IPS-NIHi7 (cell line): Measurements from ENCODE around the gene ACADVL.

Source experiments
- DNase-seq: peaks from one replicate; pipeline ENCODE4 v3.0.0; 2012; ENCODE audit warnings: mixed read lengths; ENCODE audit errors: extremely low spot score

Gene ACADVL

DNA sequence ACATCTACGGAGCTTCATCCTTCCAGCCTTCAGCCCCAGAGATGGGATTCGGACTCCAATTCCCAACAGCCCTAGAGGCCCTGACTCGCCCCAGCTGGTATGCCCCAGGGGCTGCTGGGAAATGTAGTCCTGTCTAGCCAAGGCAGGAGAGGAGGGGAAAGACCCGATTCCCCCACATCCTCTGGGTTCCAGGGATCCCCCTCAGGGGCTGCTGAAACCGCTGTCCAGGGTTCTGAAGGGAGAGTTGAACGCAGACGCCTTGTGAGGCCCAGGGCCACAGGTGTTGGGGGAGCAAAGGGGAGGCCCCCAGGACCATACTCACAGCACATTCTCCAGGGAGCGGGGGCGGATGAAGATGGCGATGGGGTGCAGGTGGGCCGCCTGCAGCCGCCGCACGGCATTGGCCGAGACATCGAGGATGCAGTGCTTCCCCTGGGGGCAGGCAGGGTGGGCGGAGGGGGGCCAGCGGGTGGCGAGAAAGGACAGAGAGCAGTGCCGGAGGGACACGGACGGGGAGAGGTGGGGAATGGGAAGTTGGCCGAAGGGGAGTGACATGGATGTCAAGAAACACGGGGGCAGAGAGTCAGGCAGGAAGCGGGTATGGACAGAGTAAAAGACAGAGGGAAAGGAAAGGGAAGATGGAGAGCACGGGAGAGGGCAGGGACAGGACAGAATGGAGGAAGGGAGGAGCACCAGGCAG lies 28.0 kb upstream of the ACADVL start:
- peak; percentile 82 for DNase-seq

DNA sequence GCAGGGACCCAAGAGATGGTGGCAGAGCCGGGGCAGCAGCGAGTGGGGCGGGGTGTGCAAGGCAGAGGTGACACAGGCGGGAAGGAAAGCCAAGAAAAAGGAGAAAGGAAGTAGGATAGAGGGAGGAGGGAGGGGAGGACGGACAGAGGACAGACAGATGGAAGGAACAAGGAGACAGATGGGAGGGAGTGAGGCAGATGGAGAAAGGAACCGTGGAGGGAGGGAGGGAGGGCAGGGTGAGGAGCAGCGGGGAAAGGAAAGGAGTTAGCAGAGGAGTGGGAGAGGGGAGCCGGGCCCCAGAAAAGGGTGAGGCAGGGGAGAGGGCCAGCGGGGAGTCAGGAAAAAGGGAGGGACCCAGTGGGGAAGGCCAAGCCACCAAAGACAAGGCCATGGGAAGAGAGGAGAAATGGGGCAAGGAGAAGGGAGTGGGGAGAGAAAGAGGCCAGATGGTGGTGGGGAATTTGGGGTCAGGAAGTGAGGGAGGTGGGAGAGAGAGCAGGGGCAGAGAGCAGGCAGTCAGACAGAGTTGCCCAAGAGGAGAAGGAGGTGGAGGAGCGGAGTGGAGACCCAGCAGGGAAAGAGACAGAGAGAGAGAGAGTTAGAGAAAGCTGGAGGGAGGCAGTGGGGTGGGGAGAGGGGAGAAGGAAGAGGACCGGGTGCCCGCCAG lies 27.3 kb upstream of the ACADVL start:
- no peak for DNase-seq

DNA sequence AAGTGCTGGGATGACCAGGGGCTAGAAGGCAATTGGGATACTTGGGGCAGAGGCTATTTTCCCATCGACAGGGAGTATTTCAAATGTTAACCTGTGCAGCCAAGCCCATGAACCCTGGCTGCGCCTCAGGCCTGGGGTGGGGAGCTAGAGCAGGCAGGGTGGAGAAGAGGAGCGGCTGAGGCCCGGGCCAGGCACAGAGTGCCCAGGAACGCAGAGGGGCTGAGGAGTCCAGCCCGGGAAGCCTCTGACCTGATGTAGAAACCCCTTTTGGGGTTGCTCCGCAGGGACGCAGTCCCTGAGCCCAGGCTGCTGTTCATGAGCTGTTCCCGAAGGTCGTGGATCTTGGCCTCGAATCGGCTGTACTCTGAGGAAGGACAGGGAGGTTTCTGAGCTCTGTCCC lies 23.8 kb upstream of the ACADVL start:
- DNase-seq: no peak

DNA sequence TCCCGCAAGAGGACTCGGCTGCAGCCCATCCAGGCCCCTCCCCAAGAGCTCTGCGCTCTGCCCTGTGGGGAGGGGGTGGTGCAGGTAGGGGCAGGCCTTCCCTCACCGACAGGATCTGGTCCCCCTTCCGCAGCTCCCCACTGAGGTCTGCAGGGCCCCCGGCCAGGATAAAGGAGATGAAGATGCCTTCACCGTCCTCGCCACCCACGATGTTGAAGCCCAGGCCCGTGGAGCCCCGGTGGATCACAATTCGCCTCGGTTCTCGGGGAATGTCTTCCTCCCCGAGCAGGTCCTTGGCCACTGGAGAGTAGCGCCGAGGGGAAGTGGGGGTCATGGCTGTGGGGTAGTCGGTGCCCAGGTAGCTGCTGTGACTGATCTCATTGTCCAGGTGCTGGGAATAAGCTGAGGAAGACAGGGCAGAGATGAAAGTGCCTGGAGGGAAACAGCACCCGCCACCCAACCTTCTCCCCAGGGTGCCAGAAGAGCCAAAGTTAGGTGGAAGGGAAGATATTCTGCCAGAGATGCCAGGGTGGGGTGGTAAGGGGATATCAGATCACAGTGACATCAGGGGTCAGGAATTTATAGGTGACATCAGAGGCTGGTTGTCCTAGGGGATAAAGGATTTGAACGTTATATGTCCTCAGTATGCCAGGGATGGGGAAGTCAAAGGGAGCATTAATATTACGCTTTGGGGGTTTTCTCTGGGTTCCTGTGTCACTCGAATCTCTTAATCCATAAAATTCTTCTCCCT lies 22.9 kb upstream of the ACADVL start:
- no peak for DNase-seq

DNA sequence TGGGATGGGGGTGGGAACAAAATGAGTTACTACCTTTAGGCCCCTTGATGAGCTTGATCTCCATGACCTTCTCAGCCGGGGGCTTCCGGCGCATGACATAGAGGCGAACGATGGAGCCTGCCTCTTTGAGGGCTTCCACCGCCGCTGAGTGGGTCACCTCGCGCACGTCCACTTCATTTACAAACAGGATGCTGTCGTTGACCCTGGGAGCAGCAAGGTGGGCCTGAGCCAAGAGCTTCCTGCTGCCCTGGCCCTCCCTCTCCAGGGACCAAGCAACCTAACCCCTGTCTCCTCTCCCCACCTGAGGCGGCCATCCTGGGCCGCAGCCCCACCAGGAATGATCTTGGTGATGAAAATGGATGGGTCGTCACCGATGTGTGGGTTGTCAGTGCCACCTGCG lies 16.3 kb upstream of the ACADVL start:
- DNase-seq: no peak

DNA sequence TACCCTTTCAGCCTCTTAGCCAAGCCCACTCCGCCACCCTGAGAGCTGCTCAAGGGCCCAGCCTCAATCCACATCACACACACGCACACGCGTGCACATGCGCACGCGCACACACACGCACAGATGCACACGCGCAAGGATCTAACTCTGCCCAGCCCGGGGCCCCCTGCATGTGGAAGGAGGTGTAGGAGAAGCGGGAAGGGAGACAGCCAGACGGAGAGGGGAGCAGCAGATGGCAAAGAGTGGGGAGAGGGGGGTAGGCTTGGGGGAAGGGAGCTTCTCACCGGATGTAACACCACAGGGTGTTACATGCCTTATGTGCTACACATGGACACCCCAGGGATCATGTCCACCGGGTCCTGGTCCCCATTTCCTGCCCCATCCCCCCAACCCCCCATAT lies 15.4 kb upstream of the ACADVL start:
- no peak for DNase-seq

DNA sequence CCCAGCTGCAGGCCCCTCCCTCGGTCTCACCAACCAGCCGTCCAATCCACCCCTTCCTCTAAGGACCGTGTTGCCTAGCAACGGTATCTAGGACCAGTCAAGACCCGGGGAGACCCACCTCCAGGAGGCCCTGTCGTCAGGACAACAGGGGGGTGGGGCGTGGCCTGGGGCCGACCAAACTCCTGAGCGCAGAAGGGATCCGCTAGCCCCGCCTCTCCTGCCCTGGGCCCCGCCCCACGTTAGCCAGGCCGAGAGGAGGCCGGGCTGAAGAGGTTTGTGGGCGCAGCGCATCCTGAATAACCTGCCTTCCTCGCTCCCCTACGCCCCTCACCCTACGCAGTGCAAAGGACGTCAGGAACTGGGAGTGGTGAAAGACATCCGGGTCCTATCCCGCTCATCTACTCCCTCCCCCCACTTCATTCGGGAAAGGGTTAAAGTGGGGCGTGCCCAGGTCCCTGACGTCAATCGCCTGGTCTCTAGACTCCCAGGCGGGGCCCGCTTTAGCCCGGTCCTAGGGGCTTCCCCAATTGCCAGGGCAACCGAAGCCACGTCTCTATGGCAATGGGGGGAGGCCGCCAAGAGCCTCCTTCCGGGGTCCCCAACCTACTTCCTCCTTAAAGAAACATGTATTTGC lies 14.8 kb upstream of the ACADVL start:
- DNase-seq: peak; percentile 98

DNA sequence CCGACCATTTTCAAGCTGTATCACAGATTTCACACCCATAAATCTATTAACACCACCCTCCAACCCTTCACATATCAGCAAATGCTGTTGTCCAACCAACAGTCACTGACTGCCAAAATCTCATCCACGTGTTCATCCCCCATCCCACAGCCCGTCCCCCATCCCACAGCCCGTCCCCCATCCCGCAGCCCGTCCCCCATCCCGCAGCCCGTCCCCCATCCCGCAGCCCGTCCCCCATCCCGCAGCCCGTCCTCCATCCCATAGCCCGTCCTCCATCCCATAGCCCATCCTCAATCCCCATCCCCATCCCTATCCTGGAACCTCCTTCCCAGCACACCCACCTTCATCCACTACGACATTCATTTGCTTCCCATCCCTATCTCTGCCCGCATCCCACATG lies 14.2 kb upstream of the ACADVL start:
- DNase-seq: no peak

DNA sequence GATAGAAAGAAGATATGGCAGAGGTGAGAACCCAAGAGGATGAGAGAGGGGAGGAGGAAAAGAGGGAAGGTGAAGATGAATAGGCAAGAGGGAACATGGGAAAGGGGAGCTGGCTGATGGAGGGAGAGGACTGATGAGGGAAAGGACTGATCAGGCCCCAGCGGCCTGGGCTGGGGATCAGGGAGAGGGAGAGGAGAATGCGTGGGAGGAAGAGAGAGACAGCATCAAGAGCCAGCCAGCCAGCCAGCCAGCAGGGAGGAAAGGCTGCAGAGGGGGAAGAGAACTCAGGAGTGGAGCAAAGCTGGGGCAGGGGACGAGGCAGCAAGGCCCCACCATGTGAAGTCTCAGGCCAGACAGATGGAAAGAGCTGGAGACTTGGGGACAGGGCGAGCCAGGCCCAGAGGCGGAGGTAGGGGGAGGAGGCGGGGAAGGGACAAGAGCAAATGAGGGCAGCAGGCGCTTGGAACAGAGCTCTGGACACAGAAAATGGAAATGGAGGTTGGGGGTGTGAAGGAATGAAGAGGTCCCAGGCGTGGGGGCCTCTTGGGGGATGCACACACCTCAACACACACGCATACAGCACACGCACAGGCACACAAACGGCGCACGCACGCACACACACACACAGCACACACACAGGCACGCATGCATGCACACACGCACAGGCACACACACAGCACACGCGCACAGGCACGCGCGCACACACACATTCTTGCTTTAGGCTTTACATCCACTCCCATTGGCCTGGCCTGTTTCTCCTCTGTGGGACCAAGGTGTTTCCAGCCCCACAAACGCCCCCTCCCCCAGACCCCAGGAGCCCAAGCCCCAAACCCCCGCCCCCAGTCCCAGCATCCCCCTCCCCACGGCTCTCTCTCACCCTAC lies 12.4 kb upstream of the ACADVL start:
- no peak for DNase-seq

DNA sequence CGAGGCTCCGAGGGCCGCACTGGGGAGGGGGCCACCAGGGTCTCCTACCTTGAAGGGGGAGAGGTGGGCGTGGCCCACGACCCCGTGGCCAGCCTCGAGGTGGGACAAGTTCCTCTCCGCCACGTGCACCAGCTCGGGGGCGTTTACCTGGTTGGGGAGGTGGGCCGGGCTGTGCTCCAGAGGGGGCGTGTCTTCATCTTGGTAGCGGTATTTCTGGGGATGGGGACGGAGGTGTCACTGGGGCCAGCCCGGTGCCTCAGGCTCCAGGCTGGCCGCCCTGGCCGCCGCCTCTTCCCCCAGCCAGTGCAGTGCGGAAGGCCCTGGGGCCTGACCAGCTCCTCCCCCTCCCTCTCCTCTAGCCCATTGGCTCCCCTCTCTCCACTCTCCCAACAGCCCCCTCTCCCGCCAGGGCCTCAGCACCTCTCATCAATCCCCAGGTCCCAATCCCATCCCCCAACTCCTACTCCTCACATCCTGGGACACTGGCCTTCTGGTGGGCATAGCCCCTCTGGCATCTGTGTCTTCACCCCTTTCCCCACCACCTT lies 11.6 kb upstream of the ACADVL start:
- peak; percentile 54 for DNase-seq

DNA sequence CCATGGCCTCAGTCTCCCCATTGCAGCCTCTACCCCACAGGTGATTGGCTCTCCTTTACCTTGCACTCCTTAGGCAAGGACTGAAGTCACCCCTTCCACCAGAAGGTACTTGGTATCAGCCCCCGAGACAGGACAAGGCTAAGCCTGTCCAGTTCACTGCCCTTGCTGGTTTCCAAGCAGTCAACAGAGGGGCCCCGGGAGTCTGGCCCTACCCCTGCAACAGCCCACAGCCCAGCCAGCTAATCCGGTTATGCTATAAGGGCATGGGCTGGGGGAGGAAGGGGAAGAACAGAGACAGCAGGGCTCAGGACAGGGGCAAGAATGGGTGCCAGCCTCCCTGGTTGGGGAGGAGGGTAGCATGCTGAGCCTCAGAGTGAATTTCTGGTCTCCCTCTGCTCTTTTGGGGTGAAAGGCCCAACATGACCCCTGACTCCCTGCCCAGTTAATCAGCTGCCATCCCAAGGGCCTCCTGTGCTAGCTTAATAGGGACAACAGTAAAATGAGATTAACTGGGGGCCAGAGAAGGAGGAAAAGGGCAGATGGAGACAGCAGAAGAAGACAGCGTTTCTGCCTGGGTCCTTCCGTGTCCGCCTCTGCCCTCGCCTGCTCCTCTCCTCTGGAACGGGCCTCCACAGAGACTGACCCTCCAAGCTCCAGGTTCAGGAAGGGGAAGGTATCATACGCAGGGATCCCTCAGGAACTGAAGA lies 10.8 kb upstream of the ACADVL start:
- no peak for DNase-seq

DNA sequence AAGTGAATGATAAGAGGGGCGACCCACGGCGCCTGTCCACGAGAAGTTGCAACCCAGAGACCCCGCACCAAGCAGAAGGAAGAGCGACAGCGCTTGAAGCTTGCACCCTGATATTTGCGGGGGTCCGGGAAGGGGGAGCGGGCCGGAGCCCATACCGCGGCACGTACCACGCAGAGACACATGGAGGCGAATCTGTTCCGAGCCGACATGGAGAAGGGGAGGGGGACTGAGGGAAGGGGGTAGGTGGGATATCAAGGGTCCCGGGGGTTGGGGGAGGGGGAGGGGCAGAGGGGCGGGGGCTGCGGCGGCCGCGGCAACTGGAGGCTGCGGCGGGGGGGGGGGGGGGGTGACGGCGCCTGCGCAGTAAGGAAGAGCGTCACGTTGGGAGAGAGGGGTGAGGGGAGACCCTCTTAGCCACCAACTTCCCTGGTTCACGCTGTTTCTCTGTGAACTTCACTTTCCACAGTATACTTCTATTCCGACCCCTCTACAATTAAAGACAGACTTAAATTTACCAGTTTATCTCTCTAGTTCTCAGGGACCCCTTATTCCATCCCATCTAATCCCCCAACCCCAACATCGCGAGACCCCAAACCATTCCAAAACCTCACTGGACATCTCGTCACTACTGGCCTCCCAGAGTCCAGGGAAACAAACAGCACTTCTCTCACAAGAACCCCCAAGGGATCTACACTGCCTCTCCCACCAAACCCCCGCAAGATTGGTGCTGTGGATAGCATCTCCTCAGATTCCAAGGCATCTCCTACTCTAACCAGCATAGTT lies 8.1 kb upstream of the ACADVL start:
- no peak for DNase-seq

DNA sequence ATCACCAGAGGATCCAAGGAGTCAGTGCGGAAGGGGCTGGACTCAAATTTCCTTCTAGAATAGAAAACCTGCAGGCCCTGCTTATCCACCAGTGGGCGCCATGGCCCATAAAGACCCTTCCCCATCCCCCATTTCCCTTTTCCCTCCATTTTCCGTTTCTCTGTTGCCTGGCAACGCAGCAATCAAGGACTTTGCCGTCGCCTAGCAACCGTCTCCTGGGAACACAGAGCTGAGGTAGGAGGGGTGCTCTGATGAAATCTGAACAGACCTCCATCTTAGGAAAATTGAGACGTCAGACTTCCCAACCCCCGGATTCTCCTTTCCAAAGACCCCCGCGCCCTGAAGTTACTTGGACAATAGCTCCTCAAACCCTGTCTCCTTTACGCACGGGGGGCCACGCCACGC lies 5.8 kb upstream of the ACADVL start:
- peak; percentile 76 for DNase-seq

DNA sequence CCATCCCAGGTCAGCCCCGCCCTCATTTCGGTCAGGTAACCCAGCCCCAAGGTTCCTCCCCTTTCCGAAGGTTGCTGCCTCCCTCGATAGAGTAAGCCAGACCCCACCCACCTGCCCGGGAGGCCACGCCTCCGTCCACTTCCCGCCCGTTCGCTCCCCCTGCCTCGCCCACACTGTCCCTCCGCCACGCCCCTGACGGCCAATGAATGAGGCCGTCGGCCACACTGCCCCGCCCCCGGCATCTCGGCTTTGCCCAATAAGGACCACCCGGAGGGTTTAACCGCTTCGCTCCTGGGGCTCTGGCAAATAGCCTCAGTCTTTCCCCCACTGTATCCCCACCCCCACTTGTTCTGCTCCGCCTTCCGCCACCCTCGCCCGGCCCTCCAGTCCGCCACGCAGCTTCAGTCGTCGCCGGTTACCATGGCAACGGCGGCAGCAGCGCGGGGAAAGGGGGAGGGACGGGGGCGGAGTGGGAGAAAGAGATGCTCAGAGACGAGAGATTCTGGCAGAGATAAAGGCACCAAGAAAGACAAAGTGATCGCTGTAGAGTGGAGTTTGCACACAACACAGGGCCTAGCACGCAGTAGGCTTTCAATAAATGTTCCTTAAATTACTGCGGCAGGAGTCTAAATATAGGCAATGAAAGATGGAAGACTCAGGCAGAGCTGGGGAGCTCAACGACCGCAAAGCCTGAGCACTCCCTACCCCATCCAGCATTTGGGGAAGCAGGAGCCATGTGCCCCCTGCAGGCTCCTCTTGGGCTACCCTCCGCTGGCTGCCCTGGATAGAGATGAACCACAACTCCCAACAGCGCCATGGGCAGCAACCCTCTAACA lies 5.2 kb upstream of the ACADVL start:
- DNase-seq: peak; percentile 92

DNA sequence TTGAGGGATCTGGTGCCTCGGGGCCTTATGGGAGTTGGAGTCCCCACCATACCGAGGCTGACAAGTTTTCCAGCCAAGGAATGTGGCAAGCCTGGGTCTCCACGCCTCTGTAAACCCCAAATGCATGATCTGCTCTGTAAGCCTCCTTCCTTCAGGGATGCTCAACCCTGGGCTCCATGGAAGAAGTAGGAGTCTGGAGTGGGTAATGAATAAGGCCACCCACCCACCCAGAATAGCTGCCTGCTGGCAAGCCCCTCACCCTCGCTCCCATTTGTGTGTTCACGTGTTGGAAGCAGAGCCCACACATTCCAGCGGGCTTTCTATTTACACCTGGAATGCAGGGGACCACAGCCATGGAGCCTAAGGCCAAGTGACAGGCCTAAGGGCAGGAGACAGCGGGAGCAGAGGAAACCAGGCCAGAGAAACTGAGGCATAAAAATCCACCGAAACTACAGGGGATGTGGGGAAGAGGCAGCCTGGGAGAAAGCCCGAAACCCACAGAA lies 4.6 kb upstream of the ACADVL start:
- DNase-seq: no peak

DNA sequence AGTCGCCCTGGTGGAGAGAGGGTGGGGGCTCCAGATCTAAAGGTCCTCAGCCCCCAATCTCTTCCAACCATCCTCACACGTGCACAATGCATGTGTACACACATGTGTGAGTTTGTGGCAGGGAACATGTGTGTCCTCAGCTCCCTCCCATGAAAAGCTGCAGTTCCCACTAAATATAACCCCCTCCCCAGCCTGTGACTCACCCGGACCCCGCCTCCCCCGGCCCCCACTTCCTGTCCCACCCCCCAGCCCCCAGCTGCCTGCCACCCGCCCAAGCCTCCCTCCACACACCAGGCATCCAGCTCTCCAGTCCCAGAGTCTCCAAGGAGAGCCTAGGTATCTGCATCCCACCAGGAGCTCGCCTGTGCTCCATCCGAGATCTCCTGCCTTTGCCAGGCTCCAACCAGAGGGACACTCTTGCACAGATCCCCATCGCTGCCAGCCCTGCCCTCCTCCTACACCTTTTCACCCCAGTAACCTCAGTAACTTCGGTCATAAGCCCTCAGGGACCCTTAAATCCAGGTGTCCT lies 4.0 kb upstream of the ACADVL start:
- no peak for DNase-seq

DNA sequence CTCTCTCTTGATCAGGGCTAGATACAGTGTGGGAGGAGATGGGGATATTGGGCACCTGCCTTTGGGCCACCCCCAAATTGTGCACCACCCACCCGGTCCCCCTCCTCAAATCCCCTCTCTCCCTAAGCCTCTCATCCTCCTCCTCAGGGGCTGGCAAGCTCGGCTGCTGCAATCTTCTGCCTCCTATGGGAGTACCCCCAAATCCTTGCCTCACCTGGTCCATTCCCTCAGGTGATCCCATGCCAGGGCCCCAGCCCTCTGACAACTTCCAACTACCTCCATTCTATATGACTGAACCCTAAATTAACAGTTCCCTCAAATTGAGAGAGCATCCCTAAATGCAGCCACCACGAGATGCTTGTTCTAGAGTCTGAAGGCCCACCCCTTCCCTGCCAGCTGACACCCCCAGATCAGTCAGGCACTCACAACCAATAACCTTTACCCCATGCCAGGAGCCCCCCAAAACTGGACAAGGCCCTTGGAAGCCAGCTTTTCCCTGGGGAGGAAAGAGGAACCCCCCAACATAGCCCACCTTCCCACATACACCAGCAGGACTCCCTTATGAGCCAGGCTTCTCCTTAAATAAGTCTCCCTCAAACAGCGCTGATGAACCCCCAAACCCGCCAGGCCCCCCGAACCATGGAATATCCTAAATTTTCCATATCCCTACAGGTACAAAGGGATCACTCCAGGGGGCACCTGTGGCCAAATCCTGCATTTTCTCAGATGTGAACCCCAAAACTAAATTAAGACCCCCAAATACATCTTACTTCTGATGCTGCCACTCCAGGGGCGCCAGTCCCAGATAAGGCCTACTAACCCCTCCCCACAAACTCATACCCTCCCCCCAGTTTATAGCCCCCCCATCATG lies 3.3 kb upstream of the ACADVL start:
- no peak for DNase-seq
